DMS114 treated with DMSO at 0.1 percent for 48 hours (cell line): Measurements from ENCODE around the gene ZNF260.
"Not testable (repeated sequence)": the region's sequence is repeated elsewhere in the genome, so short reads cannot be mapped to it uniquely, and the experiment has no call there.

Experiments used
- DNase-seq: peaks from one replicate; lab custom pipeline; 2025; ENCODE audit not compliant: unreplicated experiment; lab: John Stamatoyannopoulos, UW

Gene ZNF260

GRCh38 chr19:36490846-36491245, 37.2 kb downstream of the ZNF260 start:
- not testable (repeated sequence) for DNase-seq

- peak; percentile 97 for DNase-seq
Observed at GRCh38 chr19:36489920-36490415, 38.1 kb downstream of the ZNF260 start.

- peak; percentile 97 for DNase-seq
Observed at GRCh38 chr19:36489118-36489919, 38.8 kb downstream of the ZNF260 start, which contains the start of gene ZNF566. Gene ZNF566, minus strand, starts transcription at chr19:36489561. Its CDS starts 13,004 bp downstream, at chr19:36476557.

GRCh38 chr19:36488846-36489117, 39.3 kb downstream of the ZNF260 start:
- no peak for DNase-seq

- no peak for DNase-seq
Observed at GRCh38 chr19:36488118-36488845, 39.8 kb downstream of the ZNF260 start.

- no peak for DNase-seq
Observed at GRCh38 chr19:36483653-36484052, 44.4 kb downstream of the ZNF260 start.

- DNase-seq: no peak
Observed at GRCh38 chr19:36482876-36483275, 45.2 kb downstream of the ZNF260 start.
